Neural progenitor cell (in vitro differentiated cells): Measurements from ENCODE around the gene MYCBPAP. TPM values are rescaled to one million over a fixed set of nuclear protein-coding genes. Genes with fewer than 3 reads are reported as not detected.

Source experiments
- DNase-seq: peaks from one replicate; pipeline ENCODE4 v3.0.0-alpha.2; 2016; ENCODE audit warnings: low spot score
- H2AFZ ChIP-seq: fragments of 200-600 bp; sonication (generic); replicated peaks from 2 replicates; pipeline ENCODE4 v1.6.1; 2016; ENCODE audit warnings: antibody characterized with exemption
- H3F3A ChIP-seq: fragments of 200-600 bp; sonication (generic); 2 replicates; pipeline ENCODE4 v1.6.1; 2016; ENCODE audit warnings: antibody characterized with exemption, low read depth
- H3K27ac ChIP-seq: fragments of 200-600 bp; sonication (generic); 2 replicates; pipeline ENCODE4 v1.5.1; 2016; ENCODE audit warnings: mild to moderate bottlenecking
- H3K27me3 ChIP-seq: fragments of 200-600 bp; sonication (generic); 2 replicates; pipeline ENCODE4 v1.6.1; 2016; ENCODE audit warnings: mild to moderate bottlenecking, moderate library complexity
- H3K36me3 ChIP-seq: fragments of 200-600 bp; sonication (generic); 2 replicates; pipeline ENCODE4 v1.5.1; 2016
- H3K4me1 ChIP-seq: fragments of 200-600 bp; sonication (generic); 2 replicates; pipeline ENCODE4 v1.6.1; 2016; ENCODE audit warnings: mixed run types
- H3K4me2 ChIP-seq: fragments of 200-600 bp; sonication (generic); 2 replicates; pipeline ENCODE4 v1.6.1; 2016
- H3K4me3 ChIP-seq: fragments of 200-600 bp; sonication (generic); 2 replicates; pipeline ENCODE4 v1.5.1; 2016
- H3K79me2 ChIP-seq: fragments of 200-600 bp; sonication (generic); 2 replicates; pipeline ENCODE4 v1.6.1; 2016; ENCODE audit warnings: low read depth
- H3K9ac ChIP-seq: fragments of 200-600 bp; sonication (generic); 2 replicates; pipeline ENCODE4 v1.6.1; 2016
- H3K9me3 ChIP-seq: fragments of 200-600 bp; sonication (generic); 2 replicates; pipeline ENCODE4 v1.5.1; 2016; ENCODE audit warnings: low read depth
- H4K20me1 ChIP-seq: fragments of 200-600 bp; sonication (generic); 2 replicates; pipeline ENCODE4 v1.6.1; 2016; ENCODE audit warnings: low read depth
- H3K27ac Mint-ChIP-seq: 3 replicates; pipeline ENCODE4 v1.8.0; 2021; ENCODE audit warnings: mixed read lengths
- H3K27me3 Mint-ChIP-seq: 2 replicates; pipeline ENCODE4 v1.8.0; 2022; ENCODE audit warnings: low read depth, mild to moderate bottlenecking, inconsistent platforms, moderate library complexity, mixed read lengths; ENCODE audit not compliant: insufficient read depth
- H3K36me3 Mint-ChIP-seq: 3 replicates; pipeline ENCODE4 v1.8.0; 2021; ENCODE audit warnings: mixed read lengths
- H3K4me1 Mint-ChIP-seq: 3 replicates; pipeline ENCODE4 v1.8.0; 2021; ENCODE audit warnings: mixed read lengths
- H3K4me3 Mint-ChIP-seq: 3 replicates; pipeline ENCODE4 v1.8.0; 2021; ENCODE audit warnings: mild to moderate bottlenecking, moderate library complexity, mixed read lengths
- H3K9me3 Mint-ChIP-seq: 3 replicates; pipeline ENCODE4 v1.8.0; 2020; ENCODE audit warnings: mixed read lengths
- CTCF ChIP-seq: fragments of 200-600 bp; sonication (generic); IDR thresholded peaks from 2 replicates; pipeline ENCODE4 v1.5.1; 2017; ENCODE audit warnings: antibody characterized with exemption, mild to moderate bottlenecking
- EZH2 ChIP-seq: fragments of 200-600 bp; sonication (generic); IDR thresholded peaks from 2 replicates; pipeline ENCODE4 v1.6.1; 2017; ENCODE audit warnings: antibody characterized with exemption, mild to moderate bottlenecking, moderate library complexity
- EZH2phosphoT487 ChIP-seq: fragments of 200-600 bp; sonication (generic); IDR thresholded peaks from 2 replicates; pipeline ENCODE4 v1.6.1; 2017; ENCODE audit warnings: antibody characterized with exemption
- total RNA-seq: library from RNA; depleted of rRNA; stranded (reverse); fragments of >200 nt; gene quantifications from 2 replicates; pipeline ENCODE4 v1.2.3, GENCODE V29; 2015; ENCODE audit warnings: low replicate concordance

The MYCBPAP gene
- total RNA-seq, 1 donor from 2014 or later = 3.5 TPM

- Histone ChIP-seq H3K9ac (no peak overlapping the region), H3K4me2 (no peak overlapping the region), H4K20me1 (peaks cover 5% of the 10 kb centered on the region), H3K79me2 (no peaks in the 10 kb centered on the region), H2AFZ (no peak overlapping the region), H3K27me3 (peaks cover 52% of the 10 kb centered on the region), H3K27ac (no peak overlapping the region), H3F3A (no peaks in the 10 kb centered on the region), H3K4me3 (no peak overlapping the region), H3K4me1 (peaks cover 10% of the 10 kb centered on the region), H3K9me3 (no peaks in the 10 kb centered on the region), H3K36me3 (no peaks in the 10 kb centered on the region)
- Mint-ChIP-seq H3K4me3 (no peak overlapping the region), H3K36me3 (no peaks in the 10 kb centered on the region), H3K9me3 (no peaks in the 10 kb centered on the region), H3K27me3 (peaks cover 39% of the 10 kb centered on the region), H3K4me1 (peaks cover 10% of the 10 kb centered on the region), H3K27ac (no peak overlapping the region)
- DNase-seq = no peak
- no peak for TF ChIP-seq EZH2phosphoT487
- no peak for TF ChIP-seq EZH2
- no peak for TF ChIP-seq CTCF
These were observed 41.7 kb upstream of the MYCBPAP start for GRCh38 chr17:50466371-50467113.

- Mint-ChIP-seq H3K27ac (no peak overlapping the region), H3K9me3 (no peaks in the 10 kb centered on the region), H3K4me1 (peaks cover 15% of the 10 kb centered on the region), H3K27me3 (peaks cover 44% of the 10 kb centered on the region), H3K36me3 (no peaks in the 10 kb centered on the region), H3K4me3 (no peak overlapping the region)
- no peak for DNase-seq
- Histone ChIP-seq H3K4me2 (no peak overlapping the region), H3K9ac (no peak overlapping the region), H2AFZ (no peak overlapping the region), H3F3A (no peaks in the 10 kb centered on the region), H3K27me3 (peaks cover 57% of the 10 kb centered on the region), H3K4me3 (no peak overlapping the region), H3K4me1 (peaks cover 10% of the 10 kb centered on the region), H3K9me3 (no peaks in the 10 kb centered on the region), H3K79me2 (no peaks in the 10 kb centered on the region), H3K27ac (no peak overlapping the region), H4K20me1 (peaks cover 5% of the 10 kb centered on the region), H3K36me3 (no peaks in the 10 kb centered on the region)
- TF ChIP-seq EZH2phosphoT487 (no peak), CTCF (no peak), EZH2 (no peak)
These were observed 41.0 kb upstream of the MYCBPAP start for GRCh38 chr17:50467114-50467854.

GRCh38 chr17:50467855-50468303 lies 40.4 kb upstream of the MYCBPAP start:
- peaks cover 10% of the 10 kb centered on the region for H3K4me1 ChIP-seq
- H3K27ac ChIP-seq = no peak overlapping the region
- H3K4me3 ChIP-seq = no peak overlapping the region
- peaks cover 15% of the 10 kb centered on the region for H3K4me1 Mint-ChIP-seq
- H3K9me3 Mint-ChIP-seq = no peaks in the 10 kb centered on the region
- no peak overlapping the region for H3K9ac ChIP-seq
- H3K79me2 ChIP-seq = no peaks in the 10 kb centered on the region
- no peaks in the 10 kb centered on the region for H3K36me3 Mint-ChIP-seq
- peak overlapping the region; percentile 69 for H3K4me3 Mint-ChIP-seq
- H3K4me2 ChIP-seq = no peak overlapping the region
- no peak overlapping the region for H3K27ac Mint-ChIP-seq
- no peak overlapping the region for H2AFZ ChIP-seq
- H3K27me3 Mint-ChIP-seq = peaks cover 44% of the 10 kb centered on the region
- H3K36me3 ChIP-seq = no peaks in the 10 kb centered on the region
- no peak for DNase-seq
- TF ChIP-seq CTCF (no peak), EZH2 (no peak), EZH2phosphoT487 (no peak)
- peaks cover 57% of the 10 kb centered on the region for H3K27me3 ChIP-seq
- no peaks in the 10 kb centered on the region for H3F3A ChIP-seq
- no peaks in the 10 kb centered on the region for H3K9me3 ChIP-seq
- peaks cover 5% of the 10 kb centered on the region for H4K20me1 ChIP-seq
